ENCODE measurements around the gene HRG.
"Not testable (repeated sequence)": the region's sequence is repeated elsewhere in the genome, so short reads cannot be mapped to it uniquely, and the experiment has no call there.

GRCh38 chr3:186702451-186702850, 36.6 kb downstream of the HRG start:
- TF ChIP-seq EP300 (IDR thresholded peaks at IDR 0.05; ENCODE audit: borderline replicate concordance in 1 of 2, low read depth in 2 of 2, low read length in 2 of 2); CTCF (IDR thresholded peaks at IDR 0.05; ENCODE audit: control extremely low read depth in 1 of 3, insufficient read depth in 1 of 3, low read depth in 1 of 3, low read length in 3 of 3); MAX (IDR thresholded peaks at IDR 0.05); EZH2 (IDR thresholded peaks at IDR 0.05; ENCODE audit: low read depth, low read length, severe bottlenecking); USF2 (IDR thresholded peaks at IDR 0.05; ENCODE audit: low read length); SUZ12 (IDR thresholded peaks at IDR 0.05; ENCODE audit: low read length); SP1 (IDR thresholded peaks at IDR 0.05; ENCODE audit: low read depth, low read length); RNF2 (IDR thresholded peaks at IDR 0.05; ENCODE audit: borderline replicate concordance, low read depth, low read length, missing control alignments, poor library complexity, severe bottlenecking): not testable (repeated sequence)
